Measurements from ENCODE around the gene PDGFB. TPM values are rescaled to one million over a fixed set of nuclear protein-coding genes. Genes with fewer than 3 reads are reported as not detected.

The PDGFB gene
- total and polyA plus RNA-seq, 2 experiments from 2014 or later: 2.2 to 8.0 TPM

GRCh38 chr22:39239561-39240423 is 5.0 kb downstream of the PDGFB start:
- TF ChIP-seq NANOG (IDR thresholded peaks at IDR 0.05; ENCODE audit: borderline replicate concordance) (no peak), REST (IDR thresholded peaks at IDR 0.05; ENCODE audit: unreplicated experiment) (no peak), CTCF (conservative IDR thresholded peaks at IDR 0.05; ENCODE audit: low read depth in 2 of 2) (no peak), EZH2phosphoT487 (IDR thresholded peaks at IDR 0.05; ENCODE audit: unreplicated experiment) (no peak), ZNF331 (CRISPR knock-in tag; IDR thresholded peaks at IDR 0.05; ENCODE audit: low read depth) (no peak), EZH2 (IDR thresholded peaks at IDR 0.05; ENCODE audit: low read depth, unreplicated experiment) (no peak), JUNB (IDR thresholded peaks at IDR 0.05; ENCODE audit: unreplicated experiment) (no peak), CREB1 (CRISPR knock-in tag; IDR thresholded peaks at IDR 0.05; ENCODE audit: low read depth) (no peak), ZNF114 (CRISPR knock-in tag; IDR thresholded peaks at IDR 0.05) (no peak), STAT1 (IDR thresholded peaks at IDR 0.05; ENCODE audit: unreplicated experiment) (no peak)
- TF ChIP-seq, protein P1, sequence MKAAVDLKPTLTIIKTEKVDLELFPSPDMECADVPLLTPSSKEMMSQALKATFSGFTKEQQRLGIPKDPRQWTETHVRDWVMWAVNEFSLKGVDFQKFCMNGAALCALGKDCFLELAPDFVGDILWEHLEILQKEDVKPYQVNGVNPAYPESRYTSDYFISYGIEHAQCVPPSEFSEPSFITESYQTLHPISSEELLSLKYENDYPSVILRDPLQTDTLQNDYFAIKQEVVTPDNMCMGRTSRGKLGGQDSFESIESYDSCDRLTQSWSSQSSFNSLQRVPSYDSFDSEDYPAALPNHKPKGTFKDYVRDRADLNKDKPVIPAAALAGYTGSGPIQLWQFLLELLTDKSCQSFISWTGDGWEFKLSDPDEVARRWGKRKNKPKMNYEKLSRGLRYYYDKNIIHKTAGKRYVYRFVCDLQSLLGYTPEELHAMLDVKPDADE (IDR thresholded peaks at IDR 0.05): no peak
- Mint-ChIP-seq H3K27me3 (ENCODE audit: insufficient read depth, low read depth, poor library complexity) (peaks cover 55% of the 10 kb centered on the region), H3K36me3 (ENCODE audit: low read depth) (no peaks in the 10 kb centered on the region; the same call in 2 of the 3 replicates), H3K4me1 (peaks cover 44% of the 10 kb centered on the region), H3K27ac (no peak overlapping the region), H3K9me3 (peaks cover 5% of the 10 kb centered on the region; the same call in 1 of the 3 replicates), H3K4me3 (peak overlapping the region; percentile 29; the same call in 1 of the 3 replicates)
- Histone ChIP-seq H3K79me2 (replicated peaks; ENCODE audit: insufficient read depth) (no peaks in the 10 kb centered on the region), H3K4me3 (no peak overlapping the region), H3K4me2 (no peak overlapping the region), H3K4me1 (ENCODE audit: insufficient read depth) (peaks cover 38% of the 10 kb centered on the region), H3K27ac (ENCODE audit: low read depth) (no peak overlapping the region), H3K36me3 (ENCODE audit: insufficient read depth) (no peaks in the 10 kb centered on the region), H3K27me3 (ENCODE audit: insufficient read depth) (peaks cover 61% of the 10 kb centered on the region), H4K20me1 (replicated peaks; ENCODE audit: insufficient read depth) (no peaks in the 10 kb centered on the region), H3F3A (replicated peaks; ENCODE audit: low read depth) (peaks cover 10% of the 10 kb centered on the region), H3K9me2 (ENCODE audit: insufficient read depth) (no peaks in the 10 kb centered on the region), H2AFZ (no peak overlapping the region)
- DNase-seq (ENCODE audit: low spot score) (no peak), ATAC-seq (no peak)

Measured in GM23338 (cell line).